Activated naive CD8-positive, alpha-beta T cell treated with anti-CD3 and anti-CD28 coated beads, Interleukin-2, amount 10 ng/mL, durations not matched to agents 7 days and 5 days (primary cell): ENCODE data around the gene ORC6. TPM values are rescaled to one million over a fixed set of nuclear protein-coding genes. Genes with fewer than 3 reads are reported as not detected.

Experiments used
- ATAC-seq: fragments of 150-1000 bp; cut with Tn5 transposase; one replicate; pipeline ENCODE4 v1.10.0; 2021; ENCODE audit warnings: low read depth, moderate library complexity
- POLR2A ChIA-PET: fragments of 350-600 bp; sonication (Branson Sonifier 250); formaldehyde crosslinking; loops from one replicate; lab custom pipeline; 2021; ENCODE audit warnings: antibody characterized with exemption; lab: Charles Lee
- DNase-seq: peaks from one replicate; pipeline ENCODE4 v3.0.0; 2021
- H3K27ac Mint-ChIP-seq: one replicate; pipeline ENCODE4 v1.8.0; 2022; ENCODE audit warnings: mild to moderate bottlenecking, mixed read lengths
- H3K27me3 Mint-ChIP-seq: one replicate; pipeline ENCODE4 v1.8.0; 2022; ENCODE audit warnings: mild to moderate bottlenecking, moderate library complexity, mixed read lengths
- H3K36me3 Mint-ChIP-seq: one replicate; pipeline ENCODE4 v1.8.0; 2021; ENCODE audit warnings: mild to moderate bottlenecking, mixed read lengths
- H3K4me1 Mint-ChIP-seq: one replicate; pipeline ENCODE4 v1.8.0; 2021; ENCODE audit warnings: mixed read lengths
- H3K4me3 Mint-ChIP-seq: one replicate; pipeline ENCODE4 v1.8.0; 2022; ENCODE audit warnings: mild to moderate bottlenecking, moderate library complexity, mixed read lengths
- H3K9me3 Mint-ChIP-seq: one replicate; pipeline ENCODE4 v1.8.0; 2021; ENCODE audit warnings: mixed read lengths
- total RNA-seq, 2 experiments: library from RNA; stranded (reverse); gene quantifications; one replicate each; pipeline ENCODE4 v1.2.3, GENCODE V29; 2021

The ORC6 gene
- total RNA-seq, 2 experiments from 2014 or later, result 28.3 to 32.6 TPM

DNA sequence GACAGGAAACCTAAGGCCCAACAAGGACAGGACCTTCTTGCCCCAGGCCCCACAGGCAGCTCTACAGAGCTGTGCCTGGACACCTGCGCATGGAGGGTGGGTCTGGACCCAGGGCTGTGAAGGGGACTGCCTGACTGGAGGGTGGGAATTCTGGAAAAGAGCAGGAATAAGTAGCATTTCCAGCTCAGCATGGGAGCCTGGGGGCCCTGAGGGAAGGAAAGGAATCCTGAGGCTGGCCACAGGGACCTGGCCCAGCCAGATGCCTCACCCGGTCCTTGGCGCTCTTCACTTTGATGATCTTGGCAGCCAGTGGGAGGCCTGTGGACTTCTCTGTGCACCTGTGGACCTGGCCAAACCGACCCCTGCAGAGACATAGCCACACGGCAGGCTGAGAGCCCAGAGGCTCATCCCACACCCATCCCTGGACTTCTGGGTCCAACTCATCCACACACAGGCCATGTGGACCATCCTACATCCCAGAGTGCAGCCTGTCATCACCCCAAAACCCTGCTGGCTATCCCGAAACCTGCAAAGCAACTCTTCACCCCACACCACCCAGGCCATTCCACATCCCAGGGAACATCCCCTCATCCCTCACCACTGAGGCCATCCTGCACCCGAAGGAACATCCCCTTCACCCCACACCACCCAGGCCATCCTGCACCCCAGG is 40.0 kb downstream of the ORC6 start:
- Mint-ChIP-seq H3K27me3 (peaks cover 2% of the 10 kb centered on the region), H3K27ac (no peak overlapping the region), H3K9me3 (peaks cover 7% of the 10 kb centered on the region), H3K4me3 (no peak overlapping the region), H3K36me3 (no peaks in the 10 kb centered on the region), H3K4me1 (no peaks in the 10 kb centered on the region)
- POLR2A ChIA-PET, result no interaction called here
- no peak for DNase-seq
- no peak for ATAC-seq

DNA sequence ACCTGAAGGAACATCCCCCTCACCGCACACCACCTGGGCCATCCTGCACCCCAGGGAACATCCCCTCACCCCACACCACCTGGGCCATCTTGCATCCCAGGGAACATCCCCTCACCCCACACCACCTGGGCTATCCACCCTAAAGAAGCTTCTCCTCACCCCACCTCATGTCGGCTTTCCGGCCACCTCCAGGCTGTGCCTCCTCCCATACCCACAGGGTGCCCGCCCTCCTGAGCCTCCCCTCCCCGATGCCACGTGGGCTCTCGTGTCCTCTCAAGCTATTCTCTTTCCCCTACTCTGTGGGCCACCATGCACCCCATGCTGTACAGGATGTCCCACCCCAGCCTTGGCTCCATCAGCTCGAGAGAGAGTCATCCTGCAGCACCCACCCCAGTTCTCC is 40.7 kb downstream of the ORC6 start:
- no peaks in the 10 kb centered on the region for H3K36me3 Mint-ChIP-seq
- POLR2A ChIA-PET, result no interaction called here
- H3K4me1 Mint-ChIP-seq, result no peaks in the 10 kb centered on the region
- H3K9me3 Mint-ChIP-seq, result peaks cover 6% of the 10 kb centered on the region
- no peak overlapping the region for H3K4me3 Mint-ChIP-seq
- peaks cover 2% of the 10 kb centered on the region for H3K27me3 Mint-ChIP-seq
- ATAC-seq, result no peak
- no peak overlapping the region for H3K27ac Mint-ChIP-seq
- no peak for DNase-seq

DNA sequence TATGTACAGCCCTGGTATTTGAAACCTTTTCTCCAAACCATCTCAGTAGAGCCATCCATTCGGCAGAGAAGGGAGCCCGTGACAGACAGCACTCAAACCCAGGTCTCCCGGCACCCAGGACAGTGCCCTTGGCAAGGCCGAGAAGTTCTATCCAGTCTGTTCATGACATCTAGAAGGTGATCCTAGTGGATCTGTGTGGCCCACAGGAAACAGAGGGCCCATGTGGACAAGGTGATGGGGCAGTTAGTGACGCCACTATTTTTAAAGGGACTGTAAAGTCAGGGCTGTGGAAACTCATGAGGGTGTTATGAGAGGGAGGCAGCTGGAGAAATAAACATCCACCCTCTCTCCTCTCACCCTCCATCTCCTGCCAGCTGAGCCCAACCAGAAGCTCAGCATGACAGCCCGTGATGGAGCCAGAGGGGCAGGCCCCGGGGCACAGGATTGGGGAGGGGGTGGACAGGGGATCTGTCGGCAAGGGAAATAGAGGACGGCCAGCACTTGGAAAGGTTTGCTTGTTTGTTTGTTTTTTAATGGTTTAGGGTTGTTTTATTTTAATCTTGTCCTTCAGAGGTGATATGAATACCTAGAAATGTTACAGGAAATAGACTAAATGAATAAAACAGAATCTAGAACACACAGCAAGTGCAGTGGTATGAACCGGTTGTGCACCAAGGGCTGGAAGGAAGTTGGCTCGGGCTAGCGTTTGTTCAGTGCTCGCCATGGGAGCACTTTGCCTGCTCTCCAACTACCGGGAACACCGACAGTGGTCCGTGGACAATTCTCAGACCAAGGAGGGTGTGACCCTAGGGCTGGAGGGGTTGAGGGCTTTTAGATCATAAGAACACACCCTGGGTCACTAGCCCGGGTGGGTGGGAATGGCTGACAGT is 41.6 kb downstream of the ORC6 start:
- no peak overlapping the region for H3K4me3 Mint-ChIP-seq
- no peaks in the 10 kb centered on the region for H3K36me3 Mint-ChIP-seq
- H3K4me1 Mint-ChIP-seq, result no peaks in the 10 kb centered on the region
- H3K27me3 Mint-ChIP-seq, result peaks cover 2% of the 10 kb centered on the region
- POLR2A ChIA-PET, result no interaction called here
- no peak overlapping the region for H3K27ac Mint-ChIP-seq
- no peaks in the 10 kb centered on the region for H3K9me3 Mint-ChIP-seq
- ATAC-seq (no peak), DNase-seq (no peak)

DNA sequence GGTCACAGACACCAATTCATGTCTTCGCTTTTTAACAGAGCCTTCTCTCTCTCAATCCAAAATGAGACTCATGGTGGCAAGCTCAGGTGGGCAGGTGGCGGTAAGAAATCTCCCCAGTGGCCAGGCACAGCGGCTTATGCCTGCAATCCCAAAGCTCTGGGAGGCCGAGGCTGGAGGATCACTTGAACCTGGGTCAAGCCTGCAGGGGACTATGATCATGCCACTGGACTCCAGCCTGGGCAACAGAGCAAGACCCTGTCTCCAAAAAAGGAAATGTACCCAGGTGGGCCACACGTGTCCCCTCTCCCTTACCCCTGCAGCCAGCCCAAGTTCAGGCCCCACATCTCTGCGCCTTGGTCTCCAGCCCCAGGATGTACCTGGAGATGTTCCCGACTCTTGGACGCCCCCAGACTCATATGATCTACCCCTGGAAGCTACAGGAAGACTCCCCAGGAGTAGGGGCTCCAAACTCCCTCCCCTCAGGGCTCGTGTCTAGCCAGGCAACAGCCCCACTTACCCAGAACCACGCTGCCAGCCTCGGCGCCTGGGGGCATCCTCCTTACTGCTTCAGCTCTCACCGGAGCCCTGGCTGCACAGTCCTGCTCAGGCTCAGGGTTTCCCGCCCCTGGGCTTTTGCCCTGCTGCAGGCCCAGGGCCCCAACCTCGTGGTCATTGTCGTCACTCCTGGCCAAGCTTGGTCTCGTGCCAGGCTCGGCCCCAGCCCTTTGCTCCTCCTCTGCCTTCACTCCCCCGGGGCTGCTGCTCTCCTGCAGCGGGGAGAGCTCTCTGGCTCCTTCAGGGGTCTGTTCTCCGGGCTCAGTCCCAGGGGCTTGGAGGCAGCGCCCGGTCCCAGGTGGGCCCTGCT is 42.5 kb downstream of the ORC6 start:
- no peak for ATAC-seq
- DNase-seq, result no peak
- POLR2A ChIA-PET, result no interaction called here
- Mint-ChIP-seq H3K4me3 (no peak overlapping the region), H3K27me3 (no peaks in the 10 kb centered on the region), H3K9me3 (no peaks in the 10 kb centered on the region), H3K27ac (no peak overlapping the region), H3K4me1 (no peaks in the 10 kb centered on the region), H3K36me3 (no peaks in the 10 kb centered on the region)

DNA sequence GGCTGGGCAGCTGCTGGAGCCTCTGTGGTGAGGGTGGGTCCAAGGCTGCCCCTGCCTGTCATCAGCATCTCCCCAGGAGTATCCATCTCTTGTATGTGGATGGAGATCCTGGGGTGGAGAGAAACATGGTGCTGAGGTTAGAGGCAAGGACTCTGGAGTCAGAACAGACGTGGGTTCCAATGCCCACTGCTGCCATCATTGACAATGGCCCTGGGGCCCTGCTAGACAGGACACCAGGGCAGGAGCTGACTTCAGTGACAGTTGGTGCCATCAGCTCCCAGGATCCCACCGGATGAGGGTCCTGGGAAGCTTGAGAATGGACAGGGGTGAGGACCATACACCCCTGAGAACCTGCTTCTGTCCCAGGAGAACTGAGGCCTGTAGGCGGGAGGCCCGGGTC is 43.1 kb downstream of the ORC6 start:
- Mint-ChIP-seq H3K4me3 (no peak overlapping the region), H3K9me3 (no peaks in the 10 kb centered on the region), H3K4me1 (no peaks in the 10 kb centered on the region), H3K27ac (no peak overlapping the region), H3K27me3 (no peaks in the 10 kb centered on the region), H3K36me3 (no peaks in the 10 kb centered on the region)
- DNase-seq (no peak), ATAC-seq (no peak)
- POLR2A ChIA-PET, result no interaction called here

DNA sequence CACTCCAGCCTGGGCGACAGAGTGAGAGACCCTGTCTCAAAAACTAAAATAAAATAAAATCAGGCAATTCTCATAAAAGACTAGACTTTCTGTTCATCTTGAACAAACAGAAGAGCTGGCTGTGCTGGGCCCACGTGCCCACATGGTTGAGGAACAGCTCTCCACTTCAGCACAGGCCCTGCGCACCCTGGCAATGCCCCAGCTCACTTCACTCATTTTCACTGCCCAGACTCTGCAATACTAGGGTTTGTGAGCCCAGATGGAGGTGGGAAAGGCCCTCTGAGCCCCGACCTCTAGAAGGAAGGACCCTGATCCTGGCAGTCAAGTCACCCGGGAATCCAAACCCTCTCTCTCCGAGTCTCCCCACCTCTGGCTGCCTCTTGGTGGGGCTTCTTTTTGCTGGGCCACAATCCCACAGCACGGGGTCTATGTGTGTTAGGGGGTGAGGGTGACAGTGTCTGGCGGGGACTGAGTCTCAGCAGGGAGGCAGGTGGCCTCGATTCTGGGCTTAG is 43.9 kb downstream of the ORC6 start:
- DNase-seq (no peak), ATAC-seq (no peak)
- H3K27ac Mint-ChIP-seq, result no peak overlapping the region
- no peaks in the 10 kb centered on the region for H3K27me3 Mint-ChIP-seq
- H3K4me1 Mint-ChIP-seq, result no peaks in the 10 kb centered on the region
- no peaks in the 10 kb centered on the region for H3K36me3 Mint-ChIP-seq
- H3K9me3 Mint-ChIP-seq, result no peaks in the 10 kb centered on the region
- POLR2A ChIA-PET, result no interaction called here
- H3K4me3 Mint-ChIP-seq, result no peak overlapping the region

DNA sequence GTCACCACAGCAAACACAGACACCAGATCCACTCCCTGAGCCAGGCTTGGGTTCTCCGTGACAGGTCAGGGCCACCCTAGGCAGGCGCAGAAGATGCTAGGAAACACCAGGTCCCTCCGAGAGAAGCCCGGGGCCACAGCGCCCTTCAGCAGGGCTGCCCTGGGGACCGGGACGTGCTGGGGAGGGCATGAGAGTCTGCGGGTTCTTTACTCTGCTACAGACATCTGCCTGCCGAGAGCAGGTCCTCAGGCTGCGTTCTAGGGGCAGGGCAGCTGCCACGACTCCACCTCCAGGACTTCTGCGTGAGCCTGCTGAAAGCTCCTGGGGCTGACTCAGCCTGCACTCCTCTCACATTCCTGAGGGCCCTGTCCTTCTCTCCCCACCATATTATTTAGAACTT is 47.2 kb downstream of the ORC6 start:
- Mint-ChIP-seq H3K4me1 (no peaks in the 10 kb centered on the region), H3K27me3 (no peaks in the 10 kb centered on the region), H3K4me3 (no peak overlapping the region), H3K36me3 (no peaks in the 10 kb centered on the region), H3K9me3 (no peaks in the 10 kb centered on the region), H3K27ac (no peak overlapping the region)
- POLR2A ChIA-PET, result no interaction called here
- ATAC-seq, result no peak
- DNase-seq, result no peak

DNA sequence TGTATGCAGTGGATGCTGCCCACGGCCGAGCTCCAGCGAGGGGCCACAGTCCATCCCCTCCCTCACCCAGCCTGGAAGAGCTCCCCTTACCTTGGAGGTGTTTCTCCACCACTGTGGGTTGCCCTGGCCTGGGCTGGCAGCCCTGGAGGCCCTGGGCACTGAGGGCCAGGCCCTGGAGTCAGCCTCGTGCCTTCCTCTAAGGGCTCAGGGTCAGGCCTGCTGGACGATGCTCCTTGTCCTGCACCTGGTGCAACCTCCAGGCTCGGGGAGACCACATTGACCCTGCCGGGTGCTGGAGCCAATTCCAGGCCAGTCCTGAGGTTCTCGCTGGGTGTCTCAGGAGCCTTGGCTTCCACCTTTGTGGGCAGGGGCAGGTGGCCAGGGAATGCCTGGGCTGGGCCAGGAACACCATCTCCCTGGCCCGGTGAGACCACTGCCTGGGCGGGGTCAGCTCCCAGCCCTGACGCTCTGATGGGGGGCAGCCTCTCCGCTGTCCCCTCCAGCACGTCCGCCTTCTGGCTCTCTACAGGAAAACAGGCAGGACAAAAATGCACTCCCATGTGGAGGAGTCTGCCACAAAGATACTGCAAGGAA is 48.3 kb downstream of the ORC6 start:
- H3K27me3 Mint-ChIP-seq, result no peaks in the 10 kb centered on the region
- POLR2A ChIA-PET, result no interaction called here
- no peak overlapping the region for H3K4me3 Mint-ChIP-seq
- no peaks in the 10 kb centered on the region for H3K36me3 Mint-ChIP-seq
- H3K4me1 Mint-ChIP-seq, result no peaks in the 10 kb centered on the region
- no peaks in the 10 kb centered on the region for H3K9me3 Mint-ChIP-seq
- H3K27ac Mint-ChIP-seq, result no peak overlapping the region
- ATAC-seq (no peak), DNase-seq (no peak)

DNA sequence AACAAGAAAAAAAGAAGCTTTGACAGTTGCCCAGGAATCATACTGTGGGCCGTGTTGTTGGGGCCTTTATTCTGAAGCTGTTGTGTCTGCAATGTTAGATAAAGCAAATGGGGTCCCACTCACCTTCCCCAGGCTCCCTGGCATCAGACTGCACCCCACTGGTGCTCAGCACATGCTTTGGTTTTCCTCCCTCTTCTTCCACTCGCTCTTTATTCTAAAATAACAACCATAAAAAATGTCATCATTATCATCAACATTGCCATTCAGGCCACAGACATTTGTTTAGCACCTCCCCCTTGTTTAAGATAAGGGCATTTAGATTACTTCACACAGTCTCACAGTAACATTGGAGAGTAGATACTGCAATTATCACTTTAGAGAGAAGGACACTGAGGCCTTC is 50.5 kb downstream of the ORC6 start:
- DNase-seq (no peak), ATAC-seq (no peak)
- Mint-ChIP-seq H3K9me3 (no peaks in the 10 kb centered on the region), H3K27me3 (no peaks in the 10 kb centered on the region), H3K4me1 (peaks cover 5% of the 10 kb centered on the region), H3K4me3 (no peak overlapping the region), H3K27ac (no peak overlapping the region), H3K36me3 (no peaks in the 10 kb centered on the region)
- POLR2A ChIA-PET, result no interaction called here

DNA sequence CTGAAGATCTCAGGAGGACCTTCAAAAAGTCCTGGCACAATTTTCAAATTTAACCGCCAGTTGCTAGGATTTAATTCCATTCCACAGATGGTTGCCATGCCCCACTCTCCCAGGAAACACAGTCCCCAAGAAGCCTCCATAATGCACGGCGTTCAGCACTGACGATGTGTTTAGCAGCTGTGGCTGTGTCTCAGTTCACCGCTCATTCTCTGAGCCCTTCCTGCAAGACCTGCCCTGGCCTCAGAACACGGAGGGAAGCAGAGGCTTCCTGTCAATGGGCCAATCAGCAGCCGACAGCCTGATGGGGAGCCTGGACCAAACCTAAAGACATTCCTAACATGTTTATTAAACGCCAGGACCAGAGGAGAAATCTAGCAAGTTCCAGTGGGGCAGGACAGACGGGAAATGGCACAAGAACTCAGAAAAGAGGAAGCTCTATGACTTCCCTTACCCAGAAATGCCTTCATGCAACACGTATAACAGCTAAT is 53.8 kb downstream of the ORC6 start:
- no peak for DNase-seq
- Mint-ChIP-seq H3K36me3 (no peaks in the 10 kb centered on the region), H3K27ac (peak overlapping the region; percentile 20), H3K27me3 (peaks cover 4% of the 10 kb centered on the region), H3K9me3 (no peaks in the 10 kb centered on the region), H3K4me1 (peaks cover 5% of the 10 kb centered on the region), H3K4me3 (peak overlapping the region; percentile 66)
- peak; percentile 42 for ATAC-seq
- POLR2A ChIA-PET, result no interaction called here

DNA sequence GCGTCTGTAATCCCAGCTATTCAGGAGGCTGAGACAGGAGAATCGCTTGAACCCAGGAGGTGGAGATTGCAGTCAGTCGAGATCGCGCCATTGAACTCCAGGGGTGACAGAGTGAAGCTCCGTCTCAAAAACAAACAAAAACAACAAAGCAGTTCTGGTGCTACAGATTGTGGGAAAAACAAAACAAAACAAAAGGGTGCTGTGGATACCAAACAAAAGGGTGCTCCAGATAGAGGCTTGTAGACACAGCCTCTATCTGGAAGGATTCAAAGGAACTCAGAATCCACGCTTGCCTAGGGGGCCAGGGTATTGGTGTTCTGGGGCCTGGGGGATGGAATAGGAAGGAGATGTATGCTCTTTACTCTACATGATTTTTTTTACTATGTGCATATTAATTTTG is 56.2 kb downstream of the ORC6 start:
- no peaks in the 10 kb centered on the region for H3K9me3 Mint-ChIP-seq
- no peak overlapping the region for H3K27ac Mint-ChIP-seq
- H3K4me1 Mint-ChIP-seq, result peaks cover 5% of the 10 kb centered on the region

DNA sequence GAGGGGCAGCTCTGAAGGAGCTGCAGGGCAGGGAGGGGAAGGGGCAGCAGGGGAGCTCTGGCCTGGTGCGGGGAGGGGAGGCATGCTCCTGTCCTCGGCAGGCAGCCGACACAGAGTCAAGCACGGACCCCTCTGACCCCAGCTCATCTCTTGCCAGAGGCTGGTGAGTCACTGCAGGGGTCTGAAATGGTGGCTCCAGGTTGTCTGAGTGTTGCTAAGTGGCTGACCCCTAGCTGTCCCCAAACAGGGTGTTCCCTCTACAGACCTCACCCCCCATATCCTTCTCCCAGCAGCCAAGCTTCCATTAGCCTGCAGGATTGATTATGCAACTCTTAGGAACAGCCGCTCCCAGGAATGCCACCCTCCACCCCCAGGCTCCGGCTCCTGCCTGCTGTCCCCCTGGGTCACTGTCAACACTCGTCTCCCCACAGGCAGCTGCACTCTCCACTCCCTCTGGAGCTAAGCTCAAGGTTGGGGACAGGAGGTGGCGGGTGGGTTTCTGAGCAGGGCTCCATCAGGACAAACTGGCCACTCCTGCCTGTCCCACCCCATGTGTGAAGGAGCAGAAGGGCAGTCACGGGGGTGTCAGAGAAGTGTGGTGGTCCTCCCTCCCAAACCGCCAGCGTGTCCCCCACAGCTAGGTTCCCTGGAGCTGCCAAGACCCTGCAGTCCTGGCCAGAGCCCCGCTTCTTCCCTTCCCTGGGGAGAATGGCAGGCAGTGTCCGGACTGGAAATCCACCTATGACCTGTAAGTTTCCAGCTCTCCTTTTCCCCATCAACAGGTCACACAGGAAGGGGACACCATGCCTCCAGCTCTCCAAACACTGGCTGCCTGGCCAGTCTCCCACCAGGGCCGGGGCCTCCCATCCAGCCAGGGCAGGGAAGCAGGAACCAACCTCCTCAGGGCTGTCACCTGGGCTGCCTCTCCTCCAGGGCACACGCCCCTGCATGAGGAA is 57.6 kb downstream of the ORC6 start:
- DNase-seq, result no peak
- Mint-ChIP-seq H3K36me3 (no peaks in the 10 kb centered on the region), H3K9me3 (no peaks in the 10 kb centered on the region), H3K4me3 (no peak overlapping the region), H3K27me3 (peaks cover 4% of the 10 kb centered on the region), H3K4me1 (peaks cover 5% of the 10 kb centered on the region), H3K27ac (no peak overlapping the region)
- POLR2A ChIA-PET, result no interaction called here
- no peak for ATAC-seq

More for the DNA sequence above, 56.2 kb downstream of the ORC6 start:
- POLR2A ChIA-PET, result no interaction called here
- DNase-seq, result no peak
- H3K27me3 Mint-ChIP-seq, result peaks cover 4% of the 10 kb centered on the region
- no peak for ATAC-seq
- no peaks in the 10 kb centered on the region for H3K36me3 Mint-ChIP-seq
- no peak overlapping the region for H3K4me3 Mint-ChIP-seq
